ENCODE results near the gene GNAO1. TPM values are rescaled to one million over a fixed set of nuclear protein-coding genes. Genes with fewer than 3 reads are reported as not detected.

Gene GNAO1
- polyA plus RNA-seq, 1 of the 3 experiments (the other 2 are of a cell fraction): 0.30 TPM

DNA sequence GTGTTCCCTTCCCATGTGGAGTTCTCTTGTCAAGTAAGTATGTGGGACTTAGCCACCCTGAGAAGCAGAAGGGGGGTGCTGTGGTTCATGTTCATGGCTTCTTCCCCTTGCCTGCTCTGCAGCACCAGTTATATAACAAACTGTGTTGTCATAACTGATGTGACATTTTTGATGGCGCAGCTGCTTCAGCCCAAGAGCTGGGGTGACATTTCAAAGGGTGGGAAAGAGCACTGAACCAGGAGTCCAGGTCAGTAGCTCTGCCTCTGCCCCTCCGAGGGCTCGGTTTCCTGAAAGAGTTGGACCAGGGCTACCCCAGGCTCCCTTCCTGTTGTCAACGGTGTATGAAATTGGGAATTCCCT is 7.4 kb downstream of the GNAO1 start (continued):
- TF ChIP-seq, protein P1, sequence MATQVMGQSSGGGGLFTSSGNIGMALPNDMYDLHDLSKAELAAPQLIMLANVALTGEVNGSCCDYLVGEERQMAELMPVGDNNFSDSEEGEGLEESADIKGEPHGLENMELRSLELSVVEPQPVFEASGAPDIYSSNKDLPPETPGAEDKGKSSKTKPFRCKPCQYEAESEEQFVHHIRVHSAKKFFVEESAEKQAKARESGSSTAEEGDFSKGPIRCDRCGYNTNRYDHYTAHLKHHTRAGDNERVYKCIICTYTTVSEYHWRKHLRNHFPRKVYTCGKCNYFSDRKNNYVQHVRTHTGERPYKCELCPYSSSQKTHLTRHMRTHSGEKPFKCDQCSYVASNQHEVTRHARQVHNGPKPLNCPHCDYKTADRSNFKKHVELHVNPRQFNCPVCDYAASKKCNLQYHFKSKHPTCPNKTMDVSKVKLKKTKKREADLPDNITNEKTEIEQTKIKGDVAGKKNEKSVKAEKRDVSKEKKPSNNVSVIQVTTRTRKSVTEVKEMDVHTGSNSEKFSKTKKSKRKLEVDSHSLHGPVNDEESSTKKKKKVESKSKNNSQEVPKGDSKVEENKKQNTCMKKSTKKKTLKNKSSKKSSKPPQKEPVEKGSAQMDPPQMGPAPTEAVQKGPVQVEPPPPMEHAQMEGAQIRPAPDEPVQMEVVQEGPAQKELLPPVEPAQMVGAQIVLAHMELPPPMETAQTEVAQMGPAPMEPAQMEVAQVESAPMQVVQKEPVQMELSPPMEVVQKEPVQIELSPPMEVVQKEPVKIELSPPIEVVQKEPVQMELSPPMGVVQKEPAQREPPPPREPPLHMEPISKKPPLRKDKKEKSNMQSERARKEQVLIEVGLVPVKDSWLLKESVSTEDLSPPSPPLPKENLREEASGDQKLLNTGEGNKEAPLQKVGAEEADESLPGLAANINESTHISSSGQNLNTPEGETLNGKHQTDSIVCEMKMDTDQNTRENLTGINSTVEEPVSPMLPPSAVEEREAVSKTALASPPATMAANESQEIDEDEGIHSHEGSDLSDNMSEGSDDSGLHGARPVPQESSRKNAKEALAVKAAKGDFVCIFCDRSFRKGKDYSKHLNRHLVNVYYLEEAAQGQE (IDR thresholded peaks at IDR 0.05; ENCODE audit: low read depth, low read length): no peak
- TF ChIP-seq TEAD4 (IDR thresholded peaks at IDR 0.05; ENCODE audit: borderline replicate concordance, insufficient read depth) (no peak), MEF2A (IDR thresholded peaks at IDR 0.05; ENCODE audit: borderline replicate concordance, low read depth) (no peak), RFX5 (IDR thresholded peaks at IDR 0.05; ENCODE audit: low read length) (no peak), RAD21 (IDR thresholded peaks at IDR 0.05; ENCODE audit: low read length) (no peak), YY1 (IDR thresholded peaks at IDR 0.05; ENCODE audit: low read depth) (no peak), FOSL2 (IDR thresholded peaks at IDR 0.05; ENCODE audit: borderline replicate concordance, low read depth) (no peak), CHD2 (IDR thresholded peaks at IDR 0.05; ENCODE audit: low read length, partially characterized antibody) (no peak)
- TF ChIP-seq, protein P2, sequence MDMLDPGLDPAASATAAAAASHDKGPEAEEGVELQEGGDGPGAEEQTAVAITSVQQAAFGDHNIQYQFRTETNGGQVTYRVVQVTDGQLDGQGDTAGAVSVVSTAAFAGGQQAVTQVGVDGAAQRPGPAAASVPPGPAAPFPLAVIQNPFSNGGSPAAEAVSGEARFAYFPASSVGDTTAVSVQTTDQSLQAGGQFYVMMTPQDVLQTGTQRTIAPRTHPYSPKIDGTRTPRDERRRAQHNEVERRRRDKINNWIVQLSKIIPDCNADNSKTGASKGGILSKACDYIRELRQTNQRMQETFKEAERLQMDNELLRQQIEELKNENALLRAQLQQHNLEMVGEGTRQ (IDR thresholded peaks at IDR 0.05; ENCODE audit: borderline replicate concordance, low read depth, low read length): no peak

DNA sequence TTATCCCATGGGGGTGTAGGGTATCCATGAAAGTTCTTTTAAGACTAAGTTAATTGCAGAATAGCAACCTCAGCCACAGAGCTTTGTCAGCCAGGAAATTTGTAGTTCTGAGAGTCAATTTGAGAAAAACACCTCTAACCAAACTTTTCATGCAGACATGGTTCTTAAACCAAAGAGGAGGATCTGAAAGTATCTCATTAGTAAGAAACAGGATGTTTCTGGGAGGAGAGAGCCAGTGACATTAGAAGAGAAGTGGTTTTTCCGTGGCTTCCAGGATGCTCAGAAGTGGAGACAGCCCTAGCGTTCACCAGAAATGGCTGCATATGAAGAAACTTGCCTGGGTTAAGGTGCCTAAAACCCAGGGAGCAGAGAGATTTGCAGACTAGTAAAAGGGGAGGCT is 7.9 kb downstream of the GNAO1 start:
- ChIA-PET POLR2A (no interaction called here), CTCF (interaction anchor here (0.7 to 1.1 kb wide), 2 partner anchors 17 to 19 kb away, joined by 3 to 4 read pairs; no protein-coding TSS in a partner anchor)
- 31% methylated on average over 2 of the region's 2 CpGs for WGBS (ENCODE audit: low lambda C conversion rate)
- Histone ChIP-seq H3K9ac (no peak overlapping the region), H3K36me3 (replicated peaks in 1 of 2; ENCODE audit: control insufficient read depth in 1 of 2, insufficient read depth in 2 of 2, low read length in 1 of 2) (no peaks in the 10 kb centered on the region), H3K27ac (ENCODE audit: low read depth in 2 of 2, low read length in 1 of 2) (no peak overlapping the region), H4K20me1 (ENCODE audit: insufficient read depth) (no peaks in the 10 kb centered on the region), H3K79me2 (ENCODE audit: insufficient read depth) (no peaks in the 10 kb centered on the region), H3K9me3 (no peaks in the 10 kb centered on the region), H3F3A (replicated peaks; ENCODE audit: insufficient read depth) (no peaks in the 10 kb centered on the region), H3K4me2 (no peak overlapping the region), H3K27me3 (ENCODE audit: insufficient read depth) (peaks cover 9% of the 10 kb centered on the region; the same call in 1 of the 2 replicates), H2AFZ (ENCODE audit: low read depth) (no peak overlapping the region), H3K4me3 (ENCODE audit: low read depth in 2 of 2, low read length in 1 of 2) (no peak overlapping the region), H3K9me2 (no peaks in the 10 kb centered on the region), H3K4me1 (ENCODE audit: control insufficient read depth in 1 of 2, insufficient read depth in 2 of 2, low read depth in 1 of 2, low read length in 1 of 2) (peaks cover 0 to 14% of the 10 kb centered on the region in 2 experiments; a peak in 2 of 4 replicates)
- no peak for DNase-seq
- no peak for TF ChIP-seq CTCF (IDR thresholded peaks at IDR 0.05)
- no peak for TF ChIP-seq FOSL2 (IDR thresholded peaks at IDR 0.05; ENCODE audit: borderline replicate concordance, low read depth)
- no peak for TF ChIP-seq MXI1 (IDR thresholded peaks at IDR 0.05; ENCODE audit: low read depth, low read length)
- no peak for TF ChIP-seq NRF1 (IDR thresholded peaks at IDR 0.05; ENCODE audit: low read depth, low read length)
